Right cardiac atrium (tissue), 5 donors: ENCODE data around the gene MMRN1. TPM values are rescaled to one million over a fixed set of nuclear protein-coding genes. Genes with fewer than 3 reads are reported as not detected.

ENCODE experiments used
- ATAC-seq, 2 donors: fragments of 200-7000 bp; cut with Tn5 transposase; one replicate each; pipeline versions ENCODE4 v1.8.0 to v1.9.1; 2020; ENCODE audit warnings: moderate library complexity in 2 of 2, mild to moderate bottlenecking in 1 of 2
- DNase-seq, 3 donors: peaks; one replicate each; pipeline ENCODE4 v3.0.0-alpha.2; 2020
- H3K27ac ChIP-seq: one replicate; pipeline ENCODE4 v1.5.1; 2013; ENCODE audit warnings: mild to moderate bottlenecking, low read length, control low read depth, moderate library complexity
- H3K27me3 ChIP-seq: one replicate; pipeline ENCODE4 v1.6.1; 2013; ENCODE audit not compliant: control insufficient read depth, insufficient read depth
- H3K4me1 ChIP-seq: one replicate; pipeline ENCODE4 v1.6.1; 2013; ENCODE audit warnings: low read length; ENCODE audit not compliant: control insufficient read depth, insufficient read depth
- H3K4me3 ChIP-seq: one replicate; pipeline ENCODE4 v1.5.1; 2013; ENCODE audit warnings: low read length, control low read depth
- H3K9me3 ChIP-seq: one replicate; pipeline ENCODE4 v1.6.1; 2013; ENCODE audit warnings: low read length; ENCODE audit not compliant: control insufficient read depth
- WGBS: extraction: QIAGEN DNeasy Blood & Tissue Kit; methylation state at CpG from one replicate; pipeline ENCODE4 v1.1.7; 2013; 5-methylcytosine and 5-hydroxymethylcytosine counted together
- intact Hi-C, 4 donors: fragments of 100-400 bp; cut with DNase I; formaldehyde crosslinking; loops; one replicate each; pipeline versions ENCODE4 v1.11.0 to v1.14.0; 2022 to 2023
- polyA plus RNA-seq: library from polyadenylated mRNA; stranded (reverse); fragments of 200-250 nt; gene quantifications from one replicate; pipeline ENCODE4 v1.2.3, GENCODE V29; 2013
- total RNA-seq, 4 donors: library from RNA; stranded (reverse); fragmentation: NEBNext Ultra II Directional; extraction: Animal tissue kit (Norgen Biotek cat#: 25700); gene quantifications; one replicate each; pipeline ENCODE4 v1.2.1, GENCODE V29; 2021
- donor health status: healthy with polysubstance abuse.
- donor health status: DM: no; HTN: yes; CAD: no.
- donor health status: DM: no; HTN: no; CAD: no.
- donor health status: DM: no; HTN: yes; CAD: no; lungs with severe emphysema.
- donor health status: DM: yes; HTN: yes; CAD: no.

MMRN1 gene
- total and polyA plus RNA-seq, 5 donors, result 3.3 to 14.1 (median 5.2) TPM

- Histone ChIP-seq H3K4me3 (no peak overlapping the region), H3K9me3 (no peaks in the 10 kb centered on the region), H3K4me1 (no peaks in the 10 kb centered on the region), H3K27ac (no peak overlapping the region), H3K27me3 (no peaks in the 10 kb centered on the region)
- DNase-seq, result no peak
- ATAC-seq, result no peak
- intact Hi-C loops, result no loop called here
- 85% methylated on average over 13 of the region's 13 CpGs for WGBS
Observed at GRCh38 chr4:89954906-89955695, 60.4 kb downstream of the MMRN1 start.

GRCh38 chr4:89957046-89957926, 62.6 kb downstream of the MMRN1 start:
- Histone ChIP-seq H3K27me3 (no peaks in the 10 kb centered on the region), H3K4me3 (no peak overlapping the region), H3K9me3 (no peaks in the 10 kb centered on the region), H3K4me1 (no peaks in the 10 kb centered on the region), H3K27ac (no peak overlapping the region)
- ATAC-seq (no peak), DNase-seq (no peak)
- 44% methylated on average over 4 of the region's 4 CpGs for WGBS
- intact Hi-C loops, result no loop called here

- 77% methylated on average over 2 of the region's 2 CpGs for WGBS
- intact Hi-C loops, result no loop called here
- ATAC-seq (no peak), DNase-seq (no peak)
- H3K27ac ChIP-seq, result no peak overlapping the region
- no peak overlapping the region for H3K4me3 ChIP-seq
- no peaks in the 10 kb centered on the region for H3K4me1 ChIP-seq
- H3K27me3 ChIP-seq, result no peaks in the 10 kb centered on the region
- H3K9me3 ChIP-seq, result no peaks in the 10 kb centered on the region
Observed at GRCh38 chr4:89981789-89982334, 87.2 kb downstream of the MMRN1 start.

DNA sequence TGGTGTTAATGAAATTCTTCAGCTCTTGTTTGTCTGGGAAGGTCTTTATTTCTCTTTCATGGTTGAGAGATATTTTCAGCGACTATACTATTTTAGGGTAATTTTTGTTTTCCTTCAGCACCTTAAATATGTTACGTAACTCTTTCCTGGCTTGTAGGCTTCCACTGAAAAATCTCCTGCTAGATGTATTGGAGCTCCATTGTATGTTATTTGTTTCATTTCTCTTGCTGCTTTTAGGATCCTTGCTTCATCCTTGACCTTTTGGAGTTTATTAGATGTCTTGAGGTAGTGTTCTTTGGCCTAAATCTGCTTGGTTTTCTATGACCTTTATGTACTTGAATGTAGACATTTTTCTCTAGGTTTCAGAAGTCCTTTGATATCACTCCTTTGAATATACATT, 93.6 kb downstream of the MMRN1 start:
- H3K9me3 ChIP-seq, result no peaks in the 10 kb centered on the region
- DNase-seq (no peak), ATAC-seq (no peak)
- H3K4me3 ChIP-seq, result no peak overlapping the region
- intact Hi-C loops, result no loop called here
- H3K4me1 ChIP-seq, result no peaks in the 10 kb centered on the region
- no peak overlapping the region for H3K27ac ChIP-seq
- no peaks in the 10 kb centered on the region for H3K27me3 ChIP-seq
- 85% methylated on average over 2 of the region's 2 CpGs for WGBS

DNA sequence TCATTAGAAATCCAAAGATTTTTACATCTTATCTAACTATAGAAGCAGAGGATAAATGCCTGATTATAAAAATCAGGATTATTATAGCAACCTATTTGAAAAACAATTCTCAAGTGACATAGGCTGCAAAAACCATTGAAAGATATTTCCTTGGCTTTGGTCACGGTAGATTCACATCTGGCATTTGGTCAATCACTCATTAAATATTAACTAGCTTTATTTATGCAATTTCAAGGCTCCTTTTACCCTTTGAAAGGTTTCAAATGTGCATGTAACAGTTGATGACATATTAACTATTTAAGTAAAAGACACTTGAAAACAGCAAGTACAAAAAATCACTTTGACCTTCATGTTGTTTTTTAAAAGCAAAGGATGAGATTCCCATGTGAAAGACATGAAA, 98.1 kb downstream of the MMRN1 start:
- no peaks in the 10 kb centered on the region for H3K4me1 ChIP-seq
- H3K9me3 ChIP-seq, result no peaks in the 10 kb centered on the region
- no peak for DNase-seq
- no peak overlapping the region for H3K27ac ChIP-seq
- no peak for ATAC-seq
- intact Hi-C loops, result no loop called here
- no peak overlapping the region for H3K4me3 ChIP-seq
- WGBS, result 56% methylated on average over 1 of the region's 1 CpG
- H3K27me3 ChIP-seq, result no peaks in the 10 kb centered on the region

GRCh38 chr4:89994176-89994873, 99.7 kb downstream of the MMRN1 start:
- Histone ChIP-seq H3K9me3 (no peaks in the 10 kb centered on the region), H3K27ac (no peak overlapping the region), H3K4me1 (no peaks in the 10 kb centered on the region), H3K27me3 (no peaks in the 10 kb centered on the region), H3K4me3 (no peak overlapping the region)
- intact Hi-C loops, result no loop called here
- WGBS, result 67% methylated on average over 3 of the region's 3 CpGs
- DNase-seq, result no peak
- ATAC-seq, result no peak

GRCh38 chr4:89995006-89995405, 100.4 kb downstream of the MMRN1 start:
- no peak for DNase-seq
- intact Hi-C loops, result no loop called here
- Histone ChIP-seq H3K27me3 (no peaks in the 10 kb centered on the region), H3K4me3 (no peak overlapping the region), H3K27ac (no peak overlapping the region), H3K9me3 (no peaks in the 10 kb centered on the region), H3K4me1 (no peaks in the 10 kb centered on the region)
- no peak for ATAC-seq
- WGBS, result 61% methylated on average over 4 of the region's 4 CpGs

GRCh38 chr4:89995814-89996213, 101.2 kb downstream of the MMRN1 start:
- intact Hi-C loops, result no loop called here
- 79% methylated on average over 2 of the region's 2 CpGs for WGBS

GRCh38 chr4:89997171-89997704, 102.6 kb downstream of the MMRN1 start:
- H3K4me1 ChIP-seq, result no peaks in the 10 kb centered on the region
- H3K4me3 ChIP-seq, result no peak overlapping the region
- H3K27me3 ChIP-seq, result no peaks in the 10 kb centered on the region
- no peak for ATAC-seq
- 83% methylated on average over 4 of the region's 4 CpGs for WGBS
- H3K9me3 ChIP-seq, result no peaks in the 10 kb centered on the region
- no peak for DNase-seq
- no peak overlapping the region for H3K27ac ChIP-seq
- intact Hi-C loops, result no loop called here

More at GRCh38 chr4:89995814-89996213, 101.2 kb downstream of the MMRN1 start:
- no peaks in the 10 kb centered on the region for H3K4me1 ChIP-seq
- H3K4me3 ChIP-seq, result no peak overlapping the region
- H3K27ac ChIP-seq, result no peak overlapping the region
- H3K27me3 ChIP-seq, result no peaks in the 10 kb centered on the region
- H3K9me3 ChIP-seq, result no peaks in the 10 kb centered on the region
- ATAC-seq (no peak), DNase-seq (no peak)

DNA sequence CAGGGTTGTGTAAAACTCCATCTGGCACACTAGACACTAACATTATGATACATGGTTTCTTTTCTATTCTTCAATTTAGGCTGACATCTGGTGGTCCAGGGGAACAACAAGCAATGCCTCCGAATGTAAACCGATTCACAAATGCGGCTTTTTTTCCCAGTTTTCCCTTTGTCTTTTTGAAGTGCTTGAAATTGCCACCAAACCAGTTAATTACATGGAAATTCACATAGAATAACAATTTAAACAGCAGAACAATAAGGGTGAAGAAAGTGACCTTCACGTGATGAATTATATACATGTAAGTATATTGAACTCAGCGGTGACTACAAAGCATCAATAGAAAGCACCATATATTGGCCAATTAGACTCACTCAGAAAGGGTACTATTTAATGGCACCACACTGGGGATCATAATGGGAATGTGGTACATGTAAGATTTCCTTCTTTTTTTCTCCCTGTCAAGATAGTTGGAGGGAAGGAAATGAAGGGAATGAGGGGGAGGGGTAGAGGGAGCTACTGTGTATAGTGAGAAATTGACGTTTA, 103.9 kb downstream of the MMRN1 start:
- no peak overlapping the region for H3K27ac ChIP-seq
- 65% methylated on average over 6 of the region's 6 CpGs for WGBS
- ATAC-seq, result no peak
- DNase-seq, result no peak
- intact Hi-C loops, result no loop called here
- H3K27me3 ChIP-seq, result no peaks in the 10 kb centered on the region
- no peaks in the 10 kb centered on the region for H3K4me1 ChIP-seq
- H3K9me3 ChIP-seq, result no peaks in the 10 kb centered on the region
- no peak overlapping the region for H3K4me3 ChIP-seq
